Astrocyte of the spinal cord (primary cell): ENCODE measurements around the gene RASGRF2.
"Not testable (repeated sequence)": the region's sequence is repeated elsewhere in the genome, so short reads cannot be mapped to it uniquely, and the experiment has no call there.

Experiments
- DNase-seq: peaks from one replicate; pipeline ENCODE4 v3.0.0; 2011; ENCODE audit warnings: low read depth, low spot score
- H3K4me3 ChIP-seq: 2 replicates; pipeline ENCODE4 v1.5.1; 2011; ENCODE audit warnings: low read depth, mild to moderate bottlenecking, low read length, moderate library complexity
- CTCF ChIP-seq: IDR thresholded peaks from 2 replicates; pipeline ENCODE4 v1.5.1; 2012; ENCODE audit warnings: low read depth, mild to moderate bottlenecking, low read length, inconsistent platforms
- in situ Hi-C: cut with HindIII; loops from 2 replicates; pipeline ENCODE4 v1.10.0; 2017; ENCODE audit warnings: low sequenced_read_pairs

Gene RASGRF2

GRCh38 chr5:81046041-81046440 lies 85.9 kb downstream of the RASGRF2 start:
- no peak for TF ChIP-seq CTCF
- H3K4me3 ChIP-seq = no peak overlapping the region
- DNase-seq = no peak
- in situ Hi-C loops = no loop called here

- in situ Hi-C loops = no loop called here
- no peak for DNase-seq
- no peak overlapping the region for H3K4me3 ChIP-seq
- no peak for TF ChIP-seq CTCF
Measured at GRCh38 chr5:81052325-81052724, 92.2 kb downstream of the RASGRF2 start.

- in situ Hi-C loops, DNase-seq, H3K4me3 ChIP-seq: not testable (repeated sequence)
Measured at GRCh38 chr5:81053282-81053681, 93.1 kb downstream of the RASGRF2 start.

GRCh38 chr5:81058121-81058520 lies 98.0 kb downstream of the RASGRF2 start:
- TF ChIP-seq CTCF = no peak
- in situ Hi-C loops = no loop called here
- DNase-seq = no peak
- H3K4me3 ChIP-seq = no peak overlapping the region

- no peak overlapping the region for H3K4me3 ChIP-seq
- no peak for DNase-seq
- in situ Hi-C loops = no loop called here
- TF ChIP-seq CTCF = no peak
Measured at GRCh38 chr5:81065492-81065891, 105.3 kb downstream of the RASGRF2 start.

GRCh38 chr5:81066102-81066501 lies 105.9 kb downstream of the RASGRF2 start:
- no peak overlapping the region for H3K4me3 ChIP-seq
- in situ Hi-C loops = no loop called here
- no peak for TF ChIP-seq CTCF
- no peak for DNase-seq

GRCh38 chr5:81067406-81067805 lies 107.2 kb downstream of the RASGRF2 start:
- no peak for DNase-seq
- TF ChIP-seq CTCF = no peak
- no peak overlapping the region for H3K4me3 ChIP-seq
- in situ Hi-C loops = no loop called here
